ENCODE data around the gene NUDT17. TPM values are rescaled to one million over a fixed set of nuclear protein-coding genes. Genes with fewer than 3 reads are reported as not detected.
A peak's percentile ranks its signal among the peaks of the same experiment; 100 is the strongest.

NUDT17 gene
- total and polyA plus RNA-seq, 9 of the 15 experiments (the other 6 are each of a cell fraction or from before 2014, with no cell fraction given), result 2.1 to 10.0 (median 6.1) TPM

DNA sequence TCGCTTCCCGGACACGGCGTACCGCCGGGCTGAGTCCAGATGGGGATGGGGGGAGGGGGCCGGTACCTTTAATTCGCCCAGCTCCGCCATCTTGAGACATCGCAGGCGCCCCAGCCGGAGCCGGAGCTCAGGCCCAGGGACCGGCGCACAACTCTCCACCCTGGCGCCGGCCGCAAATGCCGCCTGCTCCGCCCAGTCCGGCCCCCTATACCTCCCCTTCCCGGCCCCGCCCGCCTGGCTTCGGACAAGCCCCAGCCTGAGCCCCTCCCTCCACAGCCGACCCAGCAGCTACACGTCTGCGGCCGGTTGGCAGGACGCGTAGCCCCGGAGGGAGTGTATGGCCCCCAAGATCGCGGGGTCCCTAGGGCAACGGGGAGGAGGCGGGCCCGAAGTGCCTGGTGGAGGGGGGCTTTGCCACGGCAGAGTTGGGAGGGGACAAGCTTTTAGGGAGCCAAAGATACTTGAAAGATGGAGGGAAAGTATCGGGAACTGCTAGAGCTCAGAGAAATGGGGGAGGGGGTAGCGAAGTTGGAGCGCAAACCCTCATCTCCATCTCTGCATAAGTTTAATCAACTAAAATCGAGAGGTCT lies 13.6 kb downstream of the NUDT17 start, which contains the start of gene PIAS3 (continued):
- TF ChIP-seq, protein P1, sequence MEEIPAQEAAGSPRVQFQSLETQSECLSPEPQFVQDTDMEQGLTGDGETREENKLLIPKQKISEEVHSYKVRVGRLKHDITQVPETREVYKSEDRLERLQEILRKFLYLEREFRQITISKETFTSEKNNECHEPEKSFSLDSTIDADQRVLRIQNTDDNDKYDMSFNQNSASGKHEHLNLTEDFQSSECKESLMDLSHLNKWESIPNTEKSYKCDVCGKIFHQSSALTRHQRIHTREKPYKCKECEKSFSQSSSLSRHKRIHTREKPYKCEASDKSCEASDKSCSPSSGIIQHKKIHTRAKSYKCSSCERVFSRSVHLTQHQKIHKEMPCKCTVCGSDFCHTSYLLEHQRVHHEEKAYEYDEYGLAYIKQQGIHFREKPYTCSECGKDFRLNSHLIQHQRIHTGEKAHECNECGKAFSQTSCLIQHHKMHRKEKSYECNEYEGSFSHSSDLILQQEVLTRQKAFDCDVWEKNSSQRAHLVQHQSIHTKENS (CRISPR knock-in tag; IDR thresholded peaks at IDR 0.05), result no peak
- no peak for TF ChIP-seq NFE2L1 (tag; IDR thresholded peaks at IDR 0.05; ENCODE audit: borderline replicate concordance, low read depth)
- no peak for TF ChIP-seq MCM5 (IDR thresholded peaks at IDR 0.05; ENCODE audit: low read depth)
- TF ChIP-seq, protein P2, sequence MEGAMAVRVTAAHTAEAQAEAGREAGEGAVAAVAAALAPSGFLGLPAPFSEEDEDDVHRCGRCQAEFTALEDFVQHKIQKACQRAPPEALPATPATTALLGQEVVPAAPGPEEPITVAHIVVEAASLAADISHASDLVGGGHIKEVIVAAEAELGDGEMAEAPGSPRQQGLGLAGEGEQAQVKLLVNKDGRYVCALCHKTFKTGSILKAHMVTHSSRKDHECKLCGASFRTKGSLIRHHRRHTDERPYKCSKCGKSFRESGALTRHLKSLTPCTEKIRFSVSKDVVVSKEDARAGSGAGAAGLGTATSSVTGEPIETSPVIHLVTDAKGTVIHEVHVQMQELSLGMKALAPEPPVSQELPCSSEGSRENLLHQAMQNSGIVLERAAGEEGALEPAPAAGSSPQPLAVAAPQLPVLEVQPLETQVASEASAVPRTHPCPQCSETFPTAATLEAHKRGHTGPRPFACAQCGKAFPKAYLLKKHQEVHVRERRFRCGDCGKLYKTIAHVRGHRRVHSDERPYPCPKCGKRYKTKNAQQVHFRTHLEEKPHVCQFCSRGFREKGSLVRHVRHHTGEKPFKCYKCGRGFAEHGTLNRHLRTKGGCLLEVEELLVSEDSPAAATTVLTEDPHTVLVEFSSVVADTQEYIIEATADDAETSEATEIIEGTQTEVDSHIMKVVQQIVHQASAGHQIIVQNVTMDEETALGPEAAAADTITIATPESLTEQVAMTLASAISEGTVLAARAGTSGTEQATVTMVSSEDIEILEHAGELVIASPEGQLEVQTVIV (CRISPR knock-in tag; IDR thresholded peaks at IDR 0.05; ENCODE audit: borderline replicate concordance), result no peak
- 0 out of 2 replicates have a peak, but pooled peaks have one; percentile 39 for TF ChIP-seq ZNF589 (CRISPR knock-in tag; IDR thresholded peaks at IDR 0.05; ENCODE audit: low read depth)
- TF ChIP-seq, protein P3, sequence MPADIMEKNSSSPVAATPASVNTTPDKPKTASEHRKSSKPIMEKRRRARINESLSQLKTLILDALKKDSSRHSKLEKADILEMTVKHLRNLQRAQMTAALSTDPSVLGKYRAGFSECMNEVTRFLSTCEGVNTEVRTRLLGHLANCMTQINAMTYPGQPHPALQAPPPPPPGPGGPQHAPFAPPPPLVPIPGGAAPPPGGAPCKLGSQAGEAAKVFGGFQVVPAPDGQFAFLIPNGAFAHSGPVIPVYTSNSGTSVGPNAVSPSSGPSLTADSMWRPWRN (IDR thresholded peaks at IDR 0.05; ENCODE audit: low read depth), result no peak
- TF ChIP-seq, protein P4, sequence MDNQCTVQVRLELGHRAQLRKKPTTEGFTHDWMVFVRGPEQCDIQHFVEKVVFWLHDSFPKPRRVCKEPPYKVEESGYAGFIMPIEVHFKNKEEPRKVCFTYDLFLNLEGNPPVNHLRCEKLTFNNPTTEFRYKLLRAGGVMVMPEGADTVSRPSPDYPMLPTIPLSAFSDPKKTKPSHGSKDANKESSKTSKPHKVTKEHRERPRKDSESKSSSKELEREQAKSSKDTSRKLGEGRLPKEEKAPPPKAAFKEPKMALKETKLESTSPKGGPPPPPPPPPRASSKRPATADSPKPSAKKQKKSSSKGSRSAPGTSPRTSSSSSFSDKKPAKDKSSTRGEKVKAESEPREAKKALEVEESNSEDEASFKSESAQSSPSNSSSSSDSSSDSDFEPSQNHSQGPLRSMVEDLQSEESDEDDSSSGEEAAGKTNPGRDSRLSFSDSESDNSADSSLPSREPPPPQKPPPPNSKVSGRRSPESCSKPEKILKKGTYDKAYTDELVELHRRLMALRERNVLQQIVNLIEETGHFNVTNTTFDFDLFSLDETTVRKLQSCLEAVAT (IDR thresholded peaks at IDR 0.05), result no peak
- TF ChIP-seq NFE2 (IDR thresholded peaks at IDR 0.05; ENCODE audit: low read depth), result no peak
- peak; percentile 23 for TF ChIP-seq FIP1L1 (IDR thresholded peaks at IDR 0.05; ENCODE audit: low read depth, low read length, poor library complexity, severe bottlenecking)
- TF ChIP-seq, protein P5, sequence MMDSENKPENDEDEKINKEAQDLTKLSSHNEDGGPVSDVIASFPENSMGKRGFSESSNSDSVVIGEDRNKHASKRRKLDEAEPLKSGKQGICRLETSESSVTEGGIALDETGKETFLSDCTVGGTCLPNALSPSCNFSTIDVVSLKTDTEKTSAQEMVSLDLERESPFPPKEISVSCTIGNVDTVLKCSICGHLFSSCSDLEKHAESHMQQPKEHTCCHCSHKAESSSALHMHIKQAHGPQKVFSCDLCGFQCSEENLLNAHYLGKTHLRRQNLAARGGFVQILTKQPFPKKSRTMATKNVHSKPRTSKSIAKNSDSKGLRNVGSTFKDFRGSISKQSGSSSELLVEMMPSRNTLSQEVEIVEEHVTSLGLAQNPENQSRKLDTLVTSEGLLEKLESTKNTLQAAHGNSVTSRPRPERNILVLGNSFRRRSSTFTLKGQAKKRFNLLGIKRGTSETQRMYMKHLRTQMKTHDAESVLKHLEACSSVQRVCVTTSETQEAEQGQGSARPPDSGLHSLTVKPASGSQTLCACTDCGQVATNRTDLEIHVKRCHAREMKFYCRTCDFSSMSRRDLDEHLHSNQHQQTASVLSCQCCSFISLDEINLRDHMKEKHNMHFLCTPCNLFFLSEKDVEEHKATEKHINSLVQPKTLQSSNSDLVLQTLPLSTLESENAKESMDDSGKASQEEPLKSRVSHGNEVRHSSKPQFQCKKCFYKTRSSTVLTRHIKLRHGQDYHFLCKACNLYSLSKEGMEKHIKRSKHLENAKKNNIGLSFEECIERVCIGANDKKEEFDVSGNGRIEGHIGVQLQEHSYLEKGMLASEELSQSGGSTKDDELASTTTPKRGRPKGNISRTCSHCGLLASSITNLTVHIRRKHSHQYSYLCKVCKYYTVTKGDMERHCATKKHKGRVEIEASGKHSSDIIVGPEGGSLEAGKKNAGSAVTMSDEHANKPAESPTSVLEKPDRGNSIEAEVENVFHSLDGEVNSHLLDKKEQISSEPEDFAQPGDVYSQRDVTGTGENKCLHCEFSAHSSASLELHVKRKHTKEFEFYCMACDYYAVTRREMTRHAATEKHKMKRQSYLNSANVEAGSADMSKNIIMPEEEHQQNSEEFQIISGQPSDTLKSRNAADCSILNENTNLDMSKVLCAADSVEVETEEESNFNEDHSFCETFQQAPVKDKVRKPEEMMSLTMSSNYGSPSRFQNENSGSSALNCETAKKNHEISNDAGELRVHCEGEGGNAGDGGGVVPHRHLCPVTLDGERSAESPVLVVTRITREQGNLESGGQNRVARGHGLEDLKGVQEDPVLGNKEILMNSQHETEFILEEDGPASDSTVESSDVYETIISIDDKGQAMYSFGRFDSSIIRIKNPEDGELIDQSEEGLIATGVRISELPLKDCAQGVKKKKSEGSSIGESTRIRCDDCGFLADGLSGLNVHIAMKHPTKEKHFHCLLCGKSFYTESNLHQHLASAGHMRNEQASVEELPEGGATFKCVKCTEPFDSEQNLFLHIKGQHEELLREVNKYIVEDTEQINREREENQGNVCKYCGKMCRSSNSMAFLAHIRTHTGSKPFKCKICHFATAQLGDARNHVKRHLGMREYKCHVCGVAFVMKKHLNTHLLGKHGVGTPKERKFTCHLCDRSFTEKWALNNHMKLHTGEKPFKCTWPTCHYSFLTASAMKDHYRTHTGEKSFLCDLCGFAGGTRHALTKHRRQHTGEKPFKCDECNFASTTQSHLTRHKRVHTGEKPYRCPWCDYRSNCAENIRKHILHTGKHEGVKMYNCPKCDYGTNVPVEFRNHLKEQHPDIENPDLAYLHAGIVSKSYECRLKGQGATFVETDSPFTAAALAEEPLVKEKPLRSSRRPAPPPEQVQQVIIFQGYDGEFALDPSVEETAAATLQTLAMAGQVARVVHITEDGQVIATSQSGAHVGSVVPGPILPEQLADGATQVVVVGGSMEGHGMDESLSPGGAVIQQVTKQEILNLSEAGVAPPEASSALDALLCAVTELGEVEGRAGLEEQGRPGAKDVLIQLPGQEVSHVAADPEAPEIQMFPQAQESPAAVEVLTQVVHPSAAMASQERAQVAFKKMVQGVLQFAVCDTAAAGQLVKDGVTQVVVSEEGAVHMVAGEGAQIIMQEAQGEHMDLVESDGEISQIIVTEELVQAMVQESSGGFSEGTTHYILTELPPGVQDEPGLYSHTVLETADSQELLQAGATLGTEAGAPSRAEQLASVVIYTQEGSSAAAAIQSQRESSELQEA (IDR thresholded peaks at IDR 0.05; ENCODE audit: low read depth), result no peak
